ENCODE measurements around the gene LRMDA.
A peak's percentile ranks its signal among the peaks of the same experiment; 100 is the strongest.

The LRMDA gene

DNA sequence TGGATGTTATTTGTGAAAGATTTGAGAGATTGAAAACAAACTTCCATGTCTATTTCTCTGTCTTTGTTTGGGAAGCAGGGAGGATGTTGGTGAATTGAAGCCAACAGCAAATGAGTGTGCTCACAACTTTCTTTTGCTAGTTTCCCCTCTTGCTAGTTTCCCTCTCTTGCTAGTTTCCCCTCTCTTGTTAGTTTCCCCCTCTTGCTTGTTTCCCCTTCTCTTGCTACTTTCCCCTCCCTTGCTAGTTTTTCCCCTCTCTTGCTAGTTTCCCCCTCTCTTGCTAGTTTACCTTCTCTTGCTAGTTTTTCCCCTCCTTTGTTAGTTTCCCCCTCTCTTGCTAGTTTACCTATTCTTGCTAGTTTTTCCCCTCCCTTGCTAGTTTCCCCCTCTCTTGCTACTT lies 613.3 kb downstream of the LRMDA start:
- Histone ChIP-seq H3K27ac (ENCODE audit: extremely low read depth, low read depth, low read length) (no peak overlapping the region), H3K9me3 (ENCODE audit: control insufficient read depth, insufficient read depth, low read depth, low read length) (no peaks in the 10 kb centered on the region), H3K4me3 (ENCODE audit: low read depth, low read length) (no peak overlapping the region), H3K4me1 (ENCODE audit: control insufficient read depth, insufficient read depth, low read length) (no peaks in the 10 kb centered on the region), H3K36me3 (ENCODE audit: control insufficient read depth in 2 of 2, insufficient read depth in 1 of 2, low read length in 2 of 2) (no peaks in the 10 kb centered on the region)
- TF ChIP-seq ZNF792 (tag by site-specific recombination; IDR thresholded peaks at IDR 0.05) (no peak), PRDM1 (tag by site-specific recombination; IDR thresholded peaks at IDR 0.05) (peak; percentile 88), ZIC2 (tag by site-specific recombination; IDR thresholded peaks at IDR 0.05) (no peak)
- TF ChIP-seq, protein P1, sequence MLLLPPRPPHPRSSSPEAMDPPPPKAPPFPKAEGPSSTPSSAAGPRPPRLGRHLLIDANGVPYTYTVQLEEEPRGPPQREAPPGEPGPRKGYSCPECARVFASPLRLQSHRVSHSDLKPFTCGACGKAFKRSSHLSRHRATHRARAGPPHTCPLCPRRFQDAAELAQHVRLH (tag by site-specific recombination; IDR thresholded peaks at IDR 0.05) = no peak
- CTCF ChIA-PET = no interaction called here
- POLR2A ChIA-PET = no interaction called here

DNA sequence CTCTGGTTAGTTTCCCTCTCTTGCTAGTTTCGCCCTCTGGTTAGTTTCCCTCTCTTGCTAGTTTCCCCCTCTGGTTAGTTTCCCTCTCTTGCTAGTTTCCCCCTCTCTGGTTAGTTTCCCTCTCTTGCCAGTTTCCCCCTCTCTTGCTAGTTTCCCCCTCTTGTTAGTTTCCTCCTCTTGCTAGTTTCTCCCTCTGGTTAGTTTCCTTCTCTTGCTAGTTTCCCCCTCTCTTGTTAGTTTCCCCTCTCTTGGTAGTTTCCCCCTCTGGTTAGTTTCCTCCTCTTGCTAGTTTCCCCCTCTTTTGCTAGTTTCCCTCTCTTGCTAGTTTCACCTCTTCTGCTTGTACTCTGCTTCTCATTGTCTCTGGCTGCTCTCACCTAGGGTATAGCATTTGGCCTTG lies 613.8 kb downstream of the LRMDA start:
- CTCF ChIA-PET = no interaction called here
- no peak overlapping the region for H3K4me3 ChIP-seq (ENCODE audit: low read depth, low read length)
- H3K9me3 ChIP-seq (ENCODE audit: control insufficient read depth, insufficient read depth, low read depth, low read length) = no peaks in the 10 kb centered on the region
- H3K4me1 ChIP-seq (ENCODE audit: control insufficient read depth, insufficient read depth, low read length) = no peaks in the 10 kb centered on the region
- no peaks in the 10 kb centered on the region for H3K36me3 ChIP-seq (ENCODE audit: control insufficient read depth in 2 of 2, insufficient read depth in 1 of 2, low read length in 2 of 2)
- POLR2A ChIA-PET = no interaction called here
- no peak overlapping the region for H3K27ac ChIP-seq (ENCODE audit: extremely low read depth, low read depth, low read length)
- TF ChIP-seq, protein P2, sequence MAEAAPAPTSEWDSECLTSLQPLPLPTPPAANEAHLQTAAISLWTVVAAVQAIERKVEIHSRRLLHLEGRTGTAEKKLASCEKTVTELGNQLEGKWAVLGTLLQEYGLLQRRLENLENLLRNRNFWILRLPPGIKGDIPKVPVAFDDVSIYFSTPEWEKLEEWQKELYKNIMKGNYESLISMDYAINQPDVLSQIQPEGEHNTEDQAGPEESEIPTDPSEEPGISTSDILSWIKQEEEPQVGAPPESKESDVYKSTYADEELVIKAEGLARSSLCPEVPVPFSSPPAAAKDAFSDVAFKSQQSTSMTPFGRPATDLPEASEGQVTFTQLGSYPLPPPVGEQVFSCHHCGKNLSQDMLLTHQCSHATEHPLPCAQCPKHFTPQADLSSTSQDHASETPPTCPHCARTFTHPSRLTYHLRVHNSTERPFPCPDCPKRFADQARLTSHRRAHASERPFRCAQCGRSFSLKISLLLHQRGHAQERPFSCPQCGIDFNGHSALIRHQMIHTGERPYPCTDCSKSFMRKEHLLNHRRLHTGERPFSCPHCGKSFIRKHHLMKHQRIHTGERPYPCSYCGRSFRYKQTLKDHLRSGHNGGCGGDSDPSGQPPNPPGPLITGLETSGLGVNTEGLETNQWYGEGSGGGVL (tag by site-specific recombination; IDR thresholded peaks at IDR 0.05) = peak; percentile 33; the same call in 1 of the 2 replicates
- no peak for TF ChIP-seq ZNF416 (tag by site-specific recombination; IDR thresholded peaks at IDR 0.05)
- TF ChIP-seq ZNF510 (tag by site-specific recombination; IDR thresholded peaks at IDR 0.05; ENCODE audit: insufficient replicate concordance) = peak; percentile 55

DNA sequence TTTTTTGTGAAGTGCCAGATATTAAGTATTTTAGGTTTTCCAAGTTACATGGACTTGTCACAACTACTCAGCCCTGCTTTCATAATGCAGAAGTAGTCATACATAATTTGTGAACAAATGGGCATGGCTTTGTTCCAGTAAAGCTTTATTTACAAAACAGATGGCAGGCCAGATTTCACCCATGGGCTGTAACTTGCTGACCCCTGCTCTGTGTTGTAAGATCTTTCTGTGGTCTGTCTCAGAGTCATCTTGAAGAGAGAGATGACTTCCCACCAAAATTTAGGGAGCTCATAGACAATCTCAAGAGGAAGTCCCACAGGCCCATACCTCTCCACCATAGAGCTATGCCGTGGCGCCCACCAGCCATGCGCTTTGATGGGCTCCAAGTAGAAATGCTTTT lies 616.1 kb downstream of the LRMDA start:
- CTCF ChIA-PET = interaction anchor here (0.9 to 1.8 kb wide), 2 partner anchors 11 to 256 kb away, joined by 6 to 12 read pairs; no protein-coding TSS in a partner anchor
- TF ChIP-seq ZNF335 (tag by site-specific recombination; conservative IDR thresholded peaks at IDR 0.05) = no peak
- TF ChIP-seq, protein P3, sequence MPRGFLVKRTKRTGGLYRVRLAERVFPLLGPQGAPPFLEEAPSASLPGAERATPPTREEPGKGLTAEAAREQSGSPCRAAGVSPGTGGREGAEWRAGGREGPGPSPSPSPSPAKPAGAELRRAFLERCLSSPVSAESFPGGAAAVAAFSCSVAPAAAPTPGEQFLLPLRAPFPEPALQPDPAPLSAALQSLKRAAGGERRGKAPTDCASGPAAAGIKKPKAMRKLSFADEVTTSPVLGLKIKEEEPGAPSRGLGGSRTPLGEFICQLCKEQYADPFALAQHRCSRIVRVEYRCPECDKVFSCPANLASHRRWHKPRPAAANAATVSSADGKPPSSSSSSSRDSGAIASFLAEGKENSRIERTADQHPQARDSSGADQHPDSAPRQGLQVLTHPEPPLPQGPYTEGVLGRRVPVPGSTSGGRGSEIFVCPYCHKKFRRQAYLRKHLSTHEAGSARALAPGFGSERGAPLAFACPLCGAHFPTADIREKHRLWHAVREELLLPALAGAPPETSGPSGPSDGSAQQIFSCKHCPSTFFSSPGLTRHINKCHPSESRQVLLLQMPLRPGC (tag by site-specific recombination; IDR thresholded peaks at IDR 0.05) = no peak
- no peak for TF ChIP-seq KLF1 (tag by site-specific recombination; IDR thresholded peaks at IDR 0.05)
- TF ChIP-seq ZNF146 (tag by site-specific recombination; IDR thresholded peaks at IDR 0.05) = no peak
- TF ChIP-seq ZNF239 (tag by site-specific recombination; IDR thresholded peaks at IDR 0.05) = no peak
- no peak for TF ChIP-seq ZNF561 (tag by site-specific recombination; IDR thresholded peaks at IDR 0.05; ENCODE audit: borderline replicate concordance)
- TF ChIP-seq ZBTB17 (tag by site-specific recombination; IDR thresholded peaks at IDR 0.05) = no peak
- TF ChIP-seq ZNF426 (tag by site-specific recombination; IDR thresholded peaks at IDR 0.05) = no peak
- TF ChIP-seq SP2 (tag by site-specific recombination; IDR thresholded peaks at IDR 0.05) = no peak
- no peak for TF ChIP-seq ZNF629 (tag by site-specific recombination; IDR thresholded peaks at IDR 0.05)
- TF ChIP-seq ZFP41 (tag by site-specific recombination; IDR thresholded peaks at IDR 0.05; ENCODE audit: borderline replicate concordance) = no peak
- no peak for TF ChIP-seq ZNF664 (tag by site-specific recombination; IDR thresholded peaks at IDR 0.05)
- TF ChIP-seq GFI1B (tag by site-specific recombination; IDR thresholded peaks at IDR 0.05) = no peak
- no peak for TF ChIP-seq KLF16 (tag by site-specific recombination; IDR thresholded peaks at IDR 0.05)
- TF ChIP-seq ZNF596 (tag by site-specific recombination; IDR thresholded peaks at IDR 0.05) = no peak
- TF ChIP-seq, protein P4, sequence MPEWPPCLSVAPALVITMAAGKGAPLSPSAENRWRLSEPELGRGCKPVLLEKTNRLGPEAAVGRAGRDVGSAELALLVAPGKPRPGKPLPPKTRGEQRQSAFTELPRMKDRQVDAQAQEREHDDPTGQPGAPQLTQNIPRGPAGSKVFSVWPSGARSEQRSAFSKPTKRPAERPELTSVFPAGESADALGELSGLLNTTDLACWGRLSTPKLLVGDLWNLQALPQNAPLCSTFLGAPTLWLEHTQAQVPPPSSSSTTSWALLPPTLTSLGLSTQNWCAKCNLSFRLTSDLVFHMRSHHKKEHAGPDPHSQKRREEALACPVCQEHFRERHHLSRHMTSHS (tag by site-specific recombination; IDR thresholded peaks at IDR 0.05) = no peak
- TF ChIP-seq ZNF248 (tag by site-specific recombination; IDR thresholded peaks at IDR 0.05) = no peak
- TF ChIP-seq ZNF416 (tag by site-specific recombination; IDR thresholded peaks at IDR 0.05) = no peak
- POLR2A ChIA-PET = no interaction called here
- no peak overlapping the region for H3K27ac ChIP-seq (ENCODE audit: extremely low read depth, low read depth, low read length)
- H3K4me3 ChIP-seq (ENCODE audit: low read depth, low read length) = no peak overlapping the region
- H3K9me3 ChIP-seq (ENCODE audit: control insufficient read depth, insufficient read depth, low read depth, low read length) = no peaks in the 10 kb centered on the region
- H3K36me3 ChIP-seq (ENCODE audit: control insufficient read depth in 2 of 2, insufficient read depth in 1 of 2, low read length in 2 of 2) = no peaks in the 10 kb centered on the region
- H3K4me1 ChIP-seq (ENCODE audit: control insufficient read depth, insufficient read depth, low read length) = no peaks in the 10 kb centered on the region
